Activated T-helper 2 cell treated with anti-CD3 and anti-CD28 coated beads, Interferon-gamma antibody, Interleukin-2, Interleukin-4, amounts not matched to agents 10 μg/mL and 5 μg/mL and 100 μg/mL, durations not matched to agents 14 hours and 24 hours and 36 hours (primary cell): Measurements from ENCODE around the gene GGCT. TPM values are rescaled to one million over a fixed set of nuclear protein-coding genes. Genes with fewer than 3 reads are reported as not detected.
"Not testable (repeated sequence)": the region's sequence is repeated elsewhere in the genome, so short reads cannot be mapped to it uniquely, and the experiment has no call there.

Experiments
- DNase-seq: peaks from one replicate; pipeline ENCODE4 v3.0.0; 2021; ENCODE audit warnings: low spot score
- H3K27ac Mint-ChIP-seq: one replicate; pipeline ENCODE4 v1.8.0; 2021; ENCODE audit warnings: mixed read lengths
- H3K27me3 Mint-ChIP-seq: one replicate; pipeline ENCODE4 v1.8.0; 2021; ENCODE audit warnings: low read depth, mixed read lengths
- H3K36me3 Mint-ChIP-seq: one replicate; pipeline ENCODE4 v1.8.0; 2021; ENCODE audit warnings: low read depth, mixed read lengths
- H3K4me1 Mint-ChIP-seq: one replicate; pipeline ENCODE4 v1.8.0; 2021; ENCODE audit warnings: low read depth, mixed read lengths
- H3K4me3 Mint-ChIP-seq: one replicate; pipeline ENCODE4 v1.8.0; 2021; ENCODE audit warnings: low read depth, mild to moderate bottlenecking, moderate library complexity, mixed read lengths
- H3K9me3 Mint-ChIP-seq: one replicate; pipeline ENCODE4 v1.8.0; 2021; ENCODE audit warnings: mixed read lengths
- intact Hi-C: fragments of 100-400 bp; cut with micrococcal nuclease; formaldehyde crosslinking; loops from one replicate; pipeline ENCODE4 v1.15.1; 2023
- total RNA-seq: library from RNA; stranded (reverse); gene quantifications from 2 replicates; pipeline ENCODE4 v1.2.3, GENCODE V29; 2022

Gene GGCT
- total RNA-seq, 1 donor from 2014 or later: 71.6 TPM

DNA sequence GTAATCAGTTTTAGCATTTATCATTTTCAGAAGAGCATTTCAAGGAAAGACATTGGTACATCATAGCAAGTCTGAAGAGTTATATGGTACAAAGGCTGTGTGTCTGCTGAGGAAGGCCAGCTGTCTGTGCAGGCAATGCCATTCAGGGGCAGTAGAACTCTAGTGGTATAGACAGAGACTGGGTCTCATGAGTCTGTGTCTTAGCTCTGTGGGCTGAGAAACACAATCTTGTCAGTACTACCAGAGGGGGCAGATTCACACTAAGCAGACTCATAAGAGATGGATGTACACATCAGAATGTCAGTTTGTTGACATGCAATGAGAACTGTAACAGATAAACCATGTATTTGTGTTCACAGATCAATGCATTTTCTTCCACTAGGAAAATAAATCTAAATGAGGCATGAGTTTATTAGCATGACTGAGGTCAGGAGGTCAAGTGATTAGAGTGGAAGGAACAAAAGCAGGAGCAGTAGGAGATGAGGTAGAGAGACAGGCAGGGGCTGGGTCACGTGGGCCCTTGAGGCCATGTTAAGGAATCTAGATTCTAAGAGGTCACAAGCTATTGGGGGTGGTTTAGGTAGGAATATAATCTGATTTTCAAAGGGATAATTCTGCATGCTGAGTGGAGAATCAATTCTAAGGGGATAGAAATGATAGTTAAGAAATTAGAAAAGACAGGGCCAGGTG lies 7.5 kb upstream of the GGCT start:
- Mint-ChIP-seq H3K9me3 (peaks cover 6% of the 10 kb centered on the region), H3K27me3 (no peaks in the 10 kb centered on the region), H3K4me3 (no peak overlapping the region), H3K4me1 (peaks cover 20% of the 10 kb centered on the region), H3K36me3 (peaks cover 6% of the 10 kb centered on the region), H3K27ac (no peak overlapping the region)
- DNase-seq: no peak
- intact Hi-C loops: no loop called here

DNA sequence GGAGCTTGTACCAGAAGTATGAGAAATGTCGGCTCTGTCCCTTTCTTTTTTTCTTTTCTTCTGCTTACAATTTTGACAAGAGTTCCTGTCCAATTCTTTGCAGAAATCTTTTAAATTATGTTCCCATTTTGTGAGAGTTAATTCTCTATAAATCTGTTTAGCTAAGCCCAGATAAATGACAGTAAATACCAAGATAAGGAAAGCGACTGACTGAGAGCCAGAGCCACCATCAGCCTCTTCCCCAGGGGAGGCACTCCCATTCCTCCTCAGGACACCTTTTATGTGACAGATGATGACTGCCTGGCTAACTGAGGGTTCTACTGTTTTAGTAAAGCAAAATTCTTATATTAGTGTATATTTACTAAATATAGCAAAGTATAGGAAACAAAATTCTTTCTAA lies 6.9 kb upstream of the GGCT start:
- Mint-ChIP-seq H3K9me3 (peaks cover 6% of the 10 kb centered on the region), H3K27me3 (no peaks in the 10 kb centered on the region), H3K4me1 (peaks cover 20% of the 10 kb centered on the region), H3K36me3 (peaks cover 8% of the 10 kb centered on the region), H3K27ac (no peak overlapping the region), H3K4me3 (no peak overlapping the region)
- DNase-seq: no peak
- intact Hi-C loops: no loop called here

DNA sequence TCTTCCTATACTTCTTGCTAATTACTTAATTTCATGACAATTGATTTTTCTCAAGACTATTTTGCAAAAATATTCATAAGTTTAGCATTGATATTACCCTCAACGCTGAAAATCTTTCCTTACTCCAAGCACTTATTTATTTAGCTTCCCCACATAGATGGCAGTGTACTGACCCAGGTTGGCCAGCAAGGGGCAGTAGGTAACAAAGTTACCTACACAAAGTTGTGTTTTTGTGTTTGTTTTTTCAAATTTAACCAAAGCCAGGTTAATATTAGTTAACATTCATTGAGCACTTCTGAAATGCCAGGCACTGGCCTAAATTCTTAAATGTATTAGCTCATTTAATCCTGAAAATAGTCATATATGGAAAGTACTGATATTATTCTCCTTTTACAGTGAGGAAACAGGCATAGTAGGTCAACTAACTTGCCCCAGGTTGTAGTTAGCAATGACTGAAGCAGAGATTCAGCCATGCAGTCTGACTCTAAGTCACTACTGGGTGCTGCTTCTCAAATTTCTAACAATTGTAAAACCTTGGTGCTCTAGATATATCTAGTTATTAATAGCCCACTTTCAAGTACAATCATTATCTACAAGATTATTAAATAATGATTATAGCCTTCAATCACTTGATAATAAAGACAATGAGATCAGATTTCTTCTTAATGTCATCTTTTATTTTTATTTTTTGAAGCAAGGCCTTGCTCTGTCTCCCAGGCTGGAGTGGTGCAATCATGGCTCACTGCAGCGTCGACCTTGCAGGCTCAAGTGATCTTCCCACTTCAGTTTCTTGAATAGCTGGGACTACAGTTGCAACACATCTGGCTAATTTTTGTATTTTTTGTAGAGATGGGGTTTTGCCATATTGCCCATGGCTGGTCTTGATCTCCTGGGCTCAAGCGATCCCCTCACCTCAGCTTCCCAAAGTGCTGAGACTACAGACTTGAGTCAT lies 5.8 kb upstream of the GGCT start:
- H3K4me1 Mint-ChIP-seq: peaks cover 25% of the 10 kb centered on the region
- intact Hi-C loops: loop anchor here (1.0 kb wide), 1 partner anchor 54 kb away; no protein-coding TSS in a partner anchor
- H3K27ac Mint-ChIP-seq: no peak overlapping the region
- H3K4me3 Mint-ChIP-seq: no peak overlapping the region
- H3K27me3 Mint-ChIP-seq: no peaks in the 10 kb centered on the region
- peaks cover 8% of the 10 kb centered on the region for H3K36me3 Mint-ChIP-seq
- DNase-seq: no peak
- H3K9me3 Mint-ChIP-seq: peaks cover 6% of the 10 kb centered on the region

DNA sequence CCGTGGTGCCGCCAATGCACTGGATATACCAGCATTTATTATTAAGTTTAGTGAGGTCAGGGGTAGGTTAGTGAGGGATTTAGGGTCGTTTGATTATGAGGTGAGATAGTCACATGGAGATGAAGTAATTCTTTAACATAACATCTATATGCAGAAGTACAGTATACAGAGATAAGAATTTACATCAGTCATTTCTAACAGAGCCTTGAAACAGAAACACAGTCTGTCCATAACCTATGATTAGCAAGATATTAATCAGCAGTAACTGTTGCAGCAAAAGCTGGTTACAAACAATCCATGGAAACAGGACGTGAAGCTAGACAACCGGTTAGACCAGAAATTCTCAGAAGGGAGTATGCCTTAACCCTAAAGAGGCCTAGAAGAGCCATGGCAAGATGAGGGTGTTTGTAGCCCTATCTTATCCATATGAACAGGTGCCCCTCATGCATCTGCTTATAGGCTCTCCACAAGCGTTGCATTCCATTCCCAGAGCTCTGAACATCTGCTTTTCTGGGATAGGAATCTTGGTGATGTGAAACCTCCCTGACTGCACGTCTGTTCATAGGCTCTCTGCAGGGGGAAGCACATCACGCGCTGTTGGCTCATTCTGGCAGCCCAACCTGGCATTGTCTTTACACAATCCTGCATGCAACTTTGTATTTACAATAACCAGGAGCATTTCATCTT lies 4.7 kb upstream of the GGCT start:
- H3K36me3 Mint-ChIP-seq: peaks cover 10% of the 10 kb centered on the region
- intact Hi-C loops: loop anchor here (5.0 to 10.0 kb wide), 2 partner anchors 85 to 162 kb away; partner anchors contain the start of gene GARS1

DNA sequence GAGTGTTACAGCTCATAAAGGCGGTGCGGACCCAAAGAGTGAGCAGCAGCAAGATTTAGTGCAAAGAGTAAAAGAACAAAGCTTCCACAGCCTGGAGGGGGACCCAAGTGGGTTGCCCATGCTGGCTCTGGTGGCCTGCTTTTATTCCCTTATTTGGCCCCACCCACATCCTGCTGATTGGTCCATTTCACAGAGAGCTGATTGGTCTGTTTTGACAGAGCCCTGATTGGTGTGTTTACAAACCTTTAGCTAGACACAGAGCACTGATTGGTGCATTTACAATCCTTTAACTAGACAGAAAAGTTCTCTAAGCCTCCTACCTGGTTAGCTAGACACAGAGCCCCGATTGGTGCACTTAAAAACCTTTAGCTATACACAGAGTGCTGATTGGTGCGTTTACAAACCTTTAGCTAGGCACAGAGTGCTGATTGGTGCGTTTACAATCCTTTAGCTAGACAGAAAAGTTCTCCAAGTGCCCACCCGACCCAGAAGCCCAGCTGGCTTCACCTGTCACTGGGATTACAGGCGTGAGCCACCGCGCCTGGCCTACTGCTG lies 2.8 kb upstream of the GGCT start:
- not testable (repeated sequence) for H3K4me3 Mint-ChIP-seq, H3K27me3 Mint-ChIP-seq, DNase-seq, H3K27ac Mint-ChIP-seq, H3K9me3 Mint-ChIP-seq
- H3K4me1 Mint-ChIP-seq: peaks cover 37% of the 10 kb centered on the region
- intact Hi-C loops: loop anchor here (5.0 to 10.0 kb wide), 2 partner anchors 87 to 160 kb away; partner anchors contain the start of gene GARS1
- peaks cover 21% of the 10 kb centered on the region for H3K36me3 Mint-ChIP-seq

More for the DNA sequence above, 4.7 kb upstream of the GGCT start:
- not testable (repeated sequence) for H3K27me3 Mint-ChIP-seq, H3K27ac Mint-ChIP-seq, DNase-seq, H3K4me3 Mint-ChIP-seq, H3K9me3 Mint-ChIP-seq
- H3K4me1 Mint-ChIP-seq: peaks cover 28% of the 10 kb centered on the region

DNA sequence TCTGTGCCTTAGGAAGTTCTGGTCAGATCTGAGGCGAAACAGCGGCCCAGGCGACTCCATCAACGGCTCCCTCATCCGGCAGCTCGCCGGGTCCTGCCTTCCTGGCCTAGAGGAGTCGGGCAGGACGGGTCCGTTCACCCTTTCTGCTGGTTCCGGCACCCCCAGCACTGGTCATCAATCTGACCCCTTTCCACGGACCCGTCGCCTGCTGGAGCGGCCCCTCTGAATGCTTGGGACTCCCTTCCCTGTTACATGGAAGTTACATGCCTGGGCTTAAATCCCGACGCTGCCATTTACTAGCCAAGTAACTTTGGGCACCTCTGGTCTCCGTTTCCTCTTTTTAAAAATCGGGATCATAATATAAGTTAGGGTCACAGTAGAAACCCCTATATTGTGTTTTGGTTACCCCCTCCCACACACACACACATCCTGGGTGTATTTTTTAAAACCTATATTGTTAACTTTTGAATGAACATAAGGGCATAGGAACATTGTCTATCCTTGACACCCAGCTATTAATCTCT lies 607 bp upstream of the GGCT start:
- H3K4me3 Mint-ChIP-seq: peak overlapping the region; percentile 85
- peaks cover 33% of the 10 kb centered on the region for H3K36me3 Mint-ChIP-seq
- peaks cover 6% of the 10 kb centered on the region for H3K9me3 Mint-ChIP-seq
- H3K27ac Mint-ChIP-seq: peak overlapping the region; percentile 88
- peaks cover 49% of the 10 kb centered on the region for H3K4me1 Mint-ChIP-seq
- no peaks in the 10 kb centered on the region for H3K27me3 Mint-ChIP-seq
- no peak for DNase-seq
- intact Hi-C loops: loop anchor here (2.0 to 10.0 kb wide), 4 partner anchors 90 to 476 kb away; partner anchors contain the start of genes GARS1, PLEKHA8 and ZNRF2

DNA sequence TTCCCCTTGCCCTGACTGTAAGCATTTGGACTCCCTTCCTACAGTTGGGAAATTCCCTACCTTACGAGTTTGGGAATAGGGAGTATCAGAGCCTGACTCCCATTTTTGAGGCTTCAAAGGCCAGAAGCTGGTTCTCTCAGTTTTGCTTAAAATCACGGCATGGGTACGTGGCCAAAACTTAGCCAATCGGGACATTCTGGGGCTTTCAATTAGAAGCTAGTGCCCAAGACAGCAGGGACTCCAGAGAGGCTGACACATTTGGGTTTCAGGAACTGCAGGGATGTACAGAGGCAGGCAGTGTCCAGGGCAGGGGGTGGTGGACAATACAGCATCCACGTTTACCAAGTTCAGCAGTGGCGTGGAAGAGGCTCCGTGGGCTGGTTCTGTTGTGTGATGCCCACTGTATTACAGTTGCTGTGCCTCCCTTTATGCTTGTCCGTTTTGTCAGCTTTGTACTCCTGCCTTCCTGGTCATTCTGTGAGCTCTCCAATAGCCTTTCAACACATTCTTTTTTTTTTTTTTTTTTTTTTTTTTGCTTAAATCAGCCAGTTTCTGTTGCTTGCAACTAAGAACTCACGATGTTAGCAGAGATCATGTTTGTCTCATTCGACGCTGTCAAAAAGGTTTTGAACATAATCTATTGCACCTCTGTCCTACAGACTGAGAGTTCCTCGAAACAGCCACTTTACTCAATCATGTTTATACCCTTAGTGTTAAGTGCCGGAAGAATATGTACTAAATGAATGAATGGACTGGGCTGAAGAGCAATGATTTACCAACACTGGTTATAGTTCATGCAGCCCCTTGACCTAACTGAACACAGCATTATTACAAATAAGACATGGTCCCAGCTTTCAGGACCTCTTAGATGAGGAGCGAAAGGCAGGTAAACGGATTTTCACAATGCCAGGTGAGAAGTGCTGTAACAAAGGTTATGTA lies 1.1 kb downstream of the GGCT start:
- peaks cover 42% of the 10 kb centered on the region for H3K4me1 Mint-ChIP-seq
- peak overlapping the region; percentile 88 for H3K27ac Mint-ChIP-seq
- intact Hi-C loops: loop anchor here (1.0 to 10.0 kb wide), 4 partner anchors 25 to 475 kb away; partner anchors contain the start of genes GARS1, NOD1, PLEKHA8 and ZNRF2
- DNase-seq: no peak
- H3K36me3 Mint-ChIP-seq: peaks cover 49% of the 10 kb centered on the region
- H3K9me3 Mint-ChIP-seq: peaks cover 6% of the 10 kb centered on the region
- peak overlapping the region; percentile 85 for H3K4me3 Mint-ChIP-seq
- no peaks in the 10 kb centered on the region for H3K27me3 Mint-ChIP-seq

DNA sequence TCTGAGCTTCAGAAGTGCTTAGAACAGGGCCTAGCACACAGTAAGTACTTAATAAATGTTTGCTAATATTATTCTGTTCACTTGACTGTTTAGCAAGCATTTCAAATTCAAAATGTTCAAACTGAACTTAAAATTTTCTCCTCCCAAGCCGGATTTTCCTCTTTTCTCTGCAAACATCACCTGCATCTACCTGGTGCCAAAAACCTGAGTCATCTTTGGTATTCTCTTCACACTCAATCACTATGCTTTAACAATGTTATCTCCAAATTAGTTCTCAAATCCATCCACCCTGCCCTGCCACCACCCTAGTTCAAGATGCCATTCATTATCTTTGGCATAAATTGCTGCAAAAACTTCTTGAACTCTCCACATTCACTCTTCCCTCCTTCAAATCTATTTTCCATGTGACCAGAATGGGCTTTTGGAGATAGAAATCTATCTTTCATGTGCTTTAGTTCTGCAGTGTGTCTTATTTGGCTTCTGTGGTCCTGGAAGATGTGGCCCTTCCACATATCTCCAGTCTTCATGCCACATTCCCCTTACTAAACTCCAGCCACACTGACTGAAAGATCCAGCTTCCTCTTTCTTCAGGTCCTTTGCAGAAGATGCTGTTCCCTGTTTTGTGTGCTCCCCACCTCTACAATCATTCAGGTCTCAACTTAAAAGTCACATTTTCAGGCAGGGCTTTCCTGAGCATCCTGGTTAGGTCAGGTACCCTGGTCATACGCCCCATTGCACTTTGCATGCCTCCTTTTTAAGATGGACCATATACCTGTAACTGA lies 2.0 kb downstream of the GGCT start:
- Mint-ChIP-seq H3K36me3 (peaks cover 47% of the 10 kb centered on the region), H3K4me1 (peaks cover 42% of the 10 kb centered on the region), H3K4me3 (peak overlapping the region; percentile 85), H3K27ac (no peak overlapping the region), H3K9me3 (peaks cover 2% of the 10 kb centered on the region), H3K27me3 (no peaks in the 10 kb centered on the region)
- no peak for DNase-seq
- intact Hi-C loops: loop anchor here (10.0 kb wide), 1 partner anchor 92 kb away; the partner anchor contains the start of gene GARS1

DNA sequence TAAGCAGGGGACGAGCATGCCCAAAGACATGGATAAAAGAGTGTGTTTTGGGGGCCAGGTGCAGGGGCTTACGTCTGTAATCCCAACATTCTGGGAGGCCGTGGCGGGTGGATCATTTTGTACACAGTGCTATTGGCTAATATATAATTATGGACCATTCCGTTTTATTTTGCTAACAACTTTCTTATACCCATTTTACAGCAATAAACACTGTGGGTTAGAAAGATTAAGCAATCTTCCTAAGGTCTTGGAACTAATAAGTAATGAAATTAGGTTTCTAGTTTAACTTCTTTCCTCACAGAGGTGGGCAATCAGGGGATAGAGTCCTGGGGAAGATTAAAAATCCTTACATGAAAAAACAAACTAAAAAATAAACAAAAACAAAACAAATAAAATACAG lies 3.4 kb downstream of the GGCT start:
- Mint-ChIP-seq H3K9me3 (no peaks in the 10 kb centered on the region), H3K4me3 (no peak overlapping the region), H3K4me1 (peaks cover 42% of the 10 kb centered on the region), H3K36me3 (peaks cover 52% of the 10 kb centered on the region), H3K27ac (no peak overlapping the region), H3K27me3 (no peaks in the 10 kb centered on the region)
- intact Hi-C loops: loop anchor here (10.0 kb wide), 1 partner anchor 94 kb away; the partner anchor contains the start of gene GARS1
- DNase-seq: no peak

DNA sequence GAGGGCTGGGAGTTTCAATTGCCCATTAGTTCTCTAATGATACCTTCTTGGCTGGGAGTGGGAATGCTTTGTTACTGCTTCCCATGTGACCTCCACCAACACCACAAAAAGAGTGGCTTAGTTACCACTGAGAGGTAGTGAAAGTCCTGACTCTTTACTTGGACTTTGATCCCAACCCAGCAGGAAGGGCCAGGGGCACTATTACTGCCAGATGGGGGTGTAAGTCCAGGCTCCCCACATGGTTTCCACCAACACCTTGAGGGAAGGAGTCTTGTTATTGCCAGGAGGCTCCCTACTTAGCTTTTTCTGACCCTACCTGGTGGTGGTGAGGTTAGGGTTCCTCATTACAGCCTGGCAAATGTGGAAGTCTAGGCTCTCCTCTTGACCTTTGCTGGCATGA lies 11.4 kb downstream of the GGCT start:
- peaks cover 6% of the 10 kb centered on the region for H3K27me3 Mint-ChIP-seq
- intact Hi-C loops: no loop called here
- no peak for DNase-seq
- no peak overlapping the region for H3K27ac Mint-ChIP-seq
- H3K4me1 Mint-ChIP-seq: peaks cover 2% of the 10 kb centered on the region
- H3K4me3 Mint-ChIP-seq: no peak overlapping the region
- peaks cover 25% of the 10 kb centered on the region for H3K9me3 Mint-ChIP-seq
- peaks cover 28% of the 10 kb centered on the region for H3K36me3 Mint-ChIP-seq

DNA sequence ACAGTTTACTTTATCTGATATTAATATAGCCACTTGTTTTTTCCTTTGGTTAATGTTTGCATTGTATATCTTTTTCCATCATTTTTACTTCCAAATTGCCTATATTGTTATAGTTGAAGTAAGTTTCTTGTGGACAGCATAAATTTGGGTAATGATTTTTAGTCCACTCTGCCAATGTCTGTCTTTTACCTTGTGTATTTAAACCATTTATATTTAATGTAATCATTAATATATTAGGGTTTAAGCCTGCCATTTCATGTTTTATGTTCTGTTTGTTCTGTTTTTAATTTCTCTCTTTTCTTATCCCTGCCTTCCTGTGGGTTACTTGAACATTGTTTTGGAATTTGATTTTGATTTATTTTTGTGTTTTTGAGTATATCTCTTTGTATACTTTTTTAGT lies 13.2 kb downstream of the GGCT start:
- peaks cover 20% of the 10 kb centered on the region for H3K36me3 Mint-ChIP-seq

More for the DNA sequence above, 13.2 kb downstream of the GGCT start:
- peaks cover 25% of the 10 kb centered on the region for H3K9me3 Mint-ChIP-seq
- no peak for DNase-seq
- H3K27me3 Mint-ChIP-seq: peaks cover 15% of the 10 kb centered on the region
- H3K4me3 Mint-ChIP-seq: no peak overlapping the region
- intact Hi-C loops: no loop called here
- peaks cover 2% of the 10 kb centered on the region for H3K4me1 Mint-ChIP-seq
- no peak overlapping the region for H3K27ac Mint-ChIP-seq
